NT2/D1 (cell line): Measurements from ENCODE around the gene FBLN7.

ENCODE experiments used
- YY1 ChIP-seq: IDR thresholded peaks from 2 replicates; pipeline ENCODE4 v1.6.1; 2011; ENCODE audit not compliant: insufficient read length, insufficient read depth
- ZNF274 ChIP-seq: IDR thresholded peaks from 2 replicates; pipeline ENCODE4 v1.6.1; 2011; ENCODE audit warnings: mild to moderate bottlenecking, low read depth, low read length

DNA sequence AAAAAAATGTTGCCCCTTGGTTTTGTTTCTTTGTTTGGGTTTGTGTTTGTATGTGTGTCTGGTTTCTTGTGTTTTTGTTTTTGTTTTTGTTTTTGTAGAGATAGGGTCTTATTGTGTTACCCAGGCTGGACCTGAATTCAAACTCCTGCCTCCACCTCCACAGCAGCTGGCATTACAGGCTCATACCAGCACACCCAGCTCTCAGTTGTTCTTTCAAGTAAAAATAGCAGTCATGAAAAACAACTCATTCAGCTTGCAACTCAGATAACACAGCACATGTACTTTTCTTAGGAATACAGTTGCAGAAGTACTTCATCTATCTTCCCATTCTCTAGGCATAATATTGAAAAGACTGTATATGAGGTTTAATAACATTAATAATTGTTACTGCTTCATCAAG lies 79.7 kb downstream of the FBLN7 start:
- TF ChIP-seq ZNF274 (no peak), YY1 (no peak)
